Measurements from ENCODE around the gene STPG2.

Gene STPG2

DNA sequence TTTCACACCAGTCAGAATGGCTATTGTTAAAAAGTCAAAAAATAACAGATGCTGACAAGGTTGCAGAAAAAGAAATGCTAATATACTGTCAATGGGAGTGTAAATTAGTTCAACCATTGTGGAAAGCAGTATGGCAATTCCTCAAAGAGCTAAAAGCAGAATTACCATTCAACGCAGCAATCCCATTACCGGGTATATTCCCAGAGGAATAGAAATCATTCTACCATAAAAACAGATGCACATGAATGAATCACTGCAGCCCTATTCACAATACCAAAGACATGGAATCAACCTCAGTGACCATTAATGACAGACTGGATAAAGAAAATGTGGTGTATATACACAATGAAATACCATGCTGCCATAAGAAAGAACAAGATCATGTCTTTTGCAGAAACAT, 243.0 kb downstream of the STPG2 start:
- H3K27ac Mint-ChIP-seq = no peak overlapping the region

DNA sequence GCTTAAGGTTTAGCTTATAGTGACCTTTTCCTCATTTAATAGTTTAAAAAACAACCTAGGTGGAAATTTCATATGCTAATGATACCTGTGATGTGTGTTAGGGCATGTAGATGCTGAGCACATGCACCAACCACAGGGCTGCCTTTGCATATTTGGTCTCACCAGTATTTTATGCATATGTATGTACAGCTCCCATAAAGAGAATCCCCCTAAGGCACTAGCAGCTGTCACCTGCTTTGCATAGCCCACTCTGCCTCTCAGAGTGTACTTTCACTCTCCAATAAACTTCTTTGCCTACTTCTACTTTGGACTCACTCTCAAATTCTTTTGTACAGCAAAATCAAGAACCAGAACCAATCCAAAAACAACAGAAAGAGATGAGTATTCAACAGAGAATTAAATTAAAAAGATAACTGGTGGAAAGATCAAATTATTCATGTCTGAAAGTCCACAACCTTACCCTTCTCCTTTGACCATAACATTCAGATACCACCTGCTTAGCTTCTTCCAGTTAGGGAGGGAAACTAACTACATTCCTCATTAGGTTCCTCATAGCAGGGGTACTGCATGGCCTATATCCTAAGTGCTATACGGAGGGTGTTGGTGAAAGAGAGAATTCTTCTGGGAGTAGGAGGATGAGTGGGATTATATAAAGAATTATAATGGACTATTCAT, 250.5 kb downstream of the STPG2 start:
- no peak overlapping the region for H3K4me3 Mint-ChIP-seq
- no peaks in the 10 kb centered on the region for H3K4me1 Mint-ChIP-seq
- H3K9me3 Mint-ChIP-seq = no peaks in the 10 kb centered on the region
- no peak overlapping the region for H3K27ac Mint-ChIP-seq
- H3K27me3 Mint-ChIP-seq (ENCODE audit: low read depth, poor library complexity) = no peaks in the 10 kb centered on the region
- TF ChIP-seq, protein P1, sequence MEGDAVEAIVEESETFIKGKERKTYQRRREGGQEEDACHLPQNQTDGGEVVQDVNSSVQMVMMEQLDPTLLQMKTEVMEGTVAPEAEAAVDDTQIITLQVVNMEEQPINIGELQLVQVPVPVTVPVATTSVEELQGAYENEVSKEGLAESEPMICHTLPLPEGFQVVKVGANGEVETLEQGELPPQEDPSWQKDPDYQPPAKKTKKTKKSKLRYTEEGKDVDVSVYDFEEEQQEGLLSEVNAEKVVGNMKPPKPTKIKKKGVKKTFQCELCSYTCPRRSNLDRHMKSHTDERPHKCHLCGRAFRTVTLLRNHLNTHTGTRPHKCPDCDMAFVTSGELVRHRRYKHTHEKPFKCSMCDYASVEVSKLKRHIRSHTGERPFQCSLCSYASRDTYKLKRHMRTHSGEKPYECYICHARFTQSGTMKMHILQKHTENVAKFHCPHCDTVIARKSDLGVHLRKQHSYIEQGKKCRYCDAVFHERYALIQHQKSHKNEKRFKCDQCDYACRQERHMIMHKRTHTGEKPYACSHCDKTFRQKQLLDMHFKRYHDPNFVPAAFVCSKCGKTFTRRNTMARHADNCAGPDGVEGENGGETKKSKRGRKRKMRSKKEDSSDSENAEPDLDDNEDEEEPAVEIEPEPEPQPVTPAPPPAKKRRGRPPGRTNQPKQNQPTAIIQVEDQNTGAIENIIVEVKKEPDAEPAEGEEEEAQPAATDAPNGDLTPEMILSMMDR (IDR thresholded peaks at IDR 0.05) = no peak
- no peaks in the 10 kb centered on the region for H3K36me3 Mint-ChIP-seq (ENCODE audit: low read depth)
- DNase-seq = no peak

More for the DNA sequence above, 243.0 kb downstream of the STPG2 start:
- H3K4me3 Mint-ChIP-seq = no peak overlapping the region
- peaks cover 5% of the 10 kb centered on the region for H3K36me3 Mint-ChIP-seq (ENCODE audit: low read depth)
- DNase-seq = no peak
- peaks cover 24% of the 10 kb centered on the region for H3K9me3 Mint-ChIP-seq
- TF ChIP-seq, protein P1 (IDR thresholded peaks at IDR 0.05) = no peak
- no peaks in the 10 kb centered on the region for H3K27me3 Mint-ChIP-seq (ENCODE audit: low read depth, poor library complexity)
- peaks cover 5% of the 10 kb centered on the region for H3K4me1 Mint-ChIP-seq

DNA sequence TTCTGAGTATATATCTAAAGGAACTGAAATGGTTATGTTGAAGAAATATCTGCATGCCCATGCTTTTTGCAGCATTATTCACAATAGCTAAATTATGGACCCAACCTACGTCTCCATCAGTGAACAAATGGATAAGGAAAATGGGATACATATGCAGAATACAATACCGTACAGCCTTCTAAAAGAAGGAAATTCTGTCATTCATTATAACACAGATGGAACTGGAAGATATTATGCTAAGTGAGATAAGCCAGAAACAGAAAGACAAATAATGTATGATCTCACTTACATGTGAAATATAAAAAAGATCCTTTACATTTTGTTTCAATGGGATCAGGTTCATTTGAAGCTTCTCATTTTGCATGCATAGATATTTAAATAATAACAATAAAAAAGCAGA, 263.3 kb downstream of the STPG2 start:
- Mint-ChIP-seq H3K27me3 (ENCODE audit: low read depth, poor library complexity) (no peaks in the 10 kb centered on the region), H3K27ac (no peak overlapping the region), H3K4me1 (no peaks in the 10 kb centered on the region), H3K36me3 (ENCODE audit: low read depth) (no peaks in the 10 kb centered on the region), H3K9me3 (no peaks in the 10 kb centered on the region), H3K4me3 (no peak overlapping the region)
- TF ChIP-seq, protein P1 (IDR thresholded peaks at IDR 0.05) = no peak
- no peak for DNase-seq

DNA sequence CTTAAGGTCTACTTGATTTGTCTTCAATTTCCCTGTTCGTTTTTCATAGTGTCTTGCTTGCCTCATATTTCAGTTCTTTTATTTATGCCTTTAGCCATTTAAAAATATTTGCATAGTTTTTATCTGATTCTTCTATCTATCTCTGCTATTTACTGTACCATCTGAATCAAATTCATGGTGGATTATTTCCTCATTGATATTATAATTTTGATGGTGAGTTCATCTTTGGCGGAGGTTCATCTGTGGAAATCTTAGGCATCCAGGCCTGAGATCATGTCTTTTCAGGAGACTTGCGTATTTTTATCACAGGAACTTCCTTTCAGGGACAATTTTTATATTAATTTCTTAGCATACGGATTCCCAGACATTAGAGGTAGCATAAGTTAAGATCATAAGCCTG, 275.2 kb downstream of the STPG2 start:
- Mint-ChIP-seq H3K4me3 (no peak overlapping the region), H3K36me3 (ENCODE audit: low read depth) (no peaks in the 10 kb centered on the region), H3K4me1 (no peaks in the 10 kb centered on the region), H3K27ac (no peak overlapping the region), H3K9me3 (peaks cover 2% of the 10 kb centered on the region), H3K27me3 (ENCODE audit: low read depth, poor library complexity) (no peaks in the 10 kb centered on the region)
- no peak for DNase-seq
- TF ChIP-seq, protein P1 (IDR thresholded peaks at IDR 0.05) = no peak

DNA sequence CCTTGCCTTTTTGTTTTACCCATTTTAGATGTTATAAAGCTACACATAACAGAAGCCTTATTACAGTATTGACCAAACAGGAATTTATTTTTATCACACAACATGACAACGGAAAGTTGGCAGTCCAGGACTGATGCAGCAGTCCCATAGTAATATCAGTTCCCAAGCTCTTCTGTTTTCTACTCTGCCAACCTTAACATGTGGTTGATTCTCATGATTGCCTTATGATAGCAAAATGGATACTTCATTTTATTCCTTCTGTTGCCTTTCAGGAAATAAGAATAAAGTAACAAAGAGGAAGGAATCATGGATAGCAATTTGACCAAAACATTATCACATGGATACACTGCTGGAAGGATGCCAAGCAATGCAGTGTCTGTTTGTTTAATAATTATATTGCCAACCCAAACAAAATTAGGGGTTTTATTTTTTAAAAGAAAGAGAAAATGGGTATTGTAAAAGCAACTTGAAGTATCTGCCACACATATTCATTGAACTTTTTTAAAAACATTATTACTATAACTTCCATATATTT, 275.7 kb downstream of the STPG2 start:
- TF ChIP-seq, protein P1 (IDR thresholded peaks at IDR 0.05) = no peak
- no peak for DNase-seq
- Mint-ChIP-seq H3K4me3 (no peak overlapping the region), H3K36me3 (ENCODE audit: low read depth) (no peaks in the 10 kb centered on the region), H3K27ac (no peak overlapping the region), H3K9me3 (peaks cover 7% of the 10 kb centered on the region), H3K27me3 (ENCODE audit: low read depth, poor library complexity) (no peaks in the 10 kb centered on the region), H3K4me1 (no peaks in the 10 kb centered on the region)
